ENCODE data around the gene PHYHD1.

The PHYHD1 gene

DNA sequence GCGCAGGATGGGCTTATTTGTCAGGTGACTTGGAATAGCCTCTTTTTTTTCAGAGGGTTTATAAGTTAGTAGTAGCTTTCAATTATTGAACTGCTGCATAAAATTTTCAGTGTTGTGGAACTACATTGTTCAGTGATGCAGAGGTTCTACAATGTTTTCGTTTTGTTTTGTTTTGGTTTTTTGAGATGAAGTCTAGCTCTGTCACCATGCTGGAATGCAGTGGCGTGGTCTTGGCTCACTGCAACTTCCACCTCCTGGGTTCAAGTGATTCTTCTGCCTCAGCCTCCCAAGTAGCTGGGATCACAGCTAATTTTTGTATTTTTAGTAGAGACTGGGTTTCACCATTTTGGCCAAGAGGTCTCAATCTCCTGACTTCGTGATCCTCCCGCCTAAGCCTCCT, 48.7 kb downstream of the PHYHD1 start:
- DNase-seq (ENCODE audit: low read depth in 2 of 2): no peak

DNA sequence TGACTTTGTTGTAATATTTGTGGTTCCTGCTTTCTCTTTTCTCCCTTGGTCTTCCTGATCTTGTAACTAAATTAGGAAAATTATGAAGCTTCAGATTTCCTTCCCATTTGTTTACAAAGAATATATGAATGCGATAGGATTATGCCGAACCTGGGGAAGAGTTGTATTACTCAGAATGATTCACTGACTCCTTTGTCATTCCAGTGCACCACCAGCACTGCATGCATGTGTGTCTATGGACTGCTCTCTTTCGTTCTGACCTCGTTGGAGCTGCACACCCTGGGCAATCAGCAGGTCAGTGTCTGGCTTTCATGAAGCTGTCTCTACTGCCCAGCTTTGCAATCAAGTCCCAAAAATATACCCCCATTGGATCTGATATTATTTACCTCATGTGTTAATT, 52.2 kb downstream of the PHYHD1 start:
- no peak for DNase-seq (ENCODE audit: low read depth in 2 of 2)

DNA sequence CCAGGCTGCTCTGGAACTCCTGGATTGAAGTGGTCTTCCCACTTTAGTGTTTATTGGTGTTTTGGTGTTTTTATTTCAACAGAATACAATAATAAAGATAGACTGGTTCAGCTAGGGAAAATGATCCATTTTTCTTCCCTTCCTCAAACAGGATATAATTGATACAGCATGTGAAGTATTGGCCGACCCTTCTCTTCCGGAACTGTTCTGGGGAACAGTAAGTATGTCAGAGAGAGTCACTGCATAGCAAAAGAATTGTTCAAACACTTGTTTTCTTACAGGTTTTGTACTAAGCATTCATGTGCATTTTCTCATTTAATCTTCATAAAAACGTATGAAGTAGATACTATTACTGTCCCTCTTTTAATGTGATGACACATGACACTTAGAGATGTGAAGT, 58.3 kb downstream of the PHYHD1 start:
- no peak for DNase-seq (ENCODE audit: low read depth in 2 of 2)

DNA sequence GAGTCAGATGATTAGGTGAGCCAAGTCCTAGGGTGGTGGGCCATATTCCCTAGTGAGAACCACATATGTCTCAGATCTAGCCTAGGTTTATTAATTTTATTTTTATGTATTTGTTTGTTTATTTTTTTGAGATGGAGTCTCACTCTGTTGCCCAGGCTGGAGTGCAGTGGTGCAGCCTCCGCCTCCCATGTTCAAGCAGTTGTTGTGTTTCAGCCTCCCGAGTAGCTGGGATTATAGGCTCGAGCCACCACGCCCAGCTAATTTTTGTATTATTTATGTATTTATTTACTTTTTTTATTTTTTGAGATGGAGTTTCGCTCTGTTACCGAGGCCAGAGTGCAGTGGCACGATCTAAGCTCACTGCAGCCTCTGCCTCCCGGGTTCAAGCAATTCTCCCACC, 62.8 kb downstream of the PHYHD1 start:
- no peak for DNase-seq (ENCODE audit: low read depth in 2 of 2)

DNA sequence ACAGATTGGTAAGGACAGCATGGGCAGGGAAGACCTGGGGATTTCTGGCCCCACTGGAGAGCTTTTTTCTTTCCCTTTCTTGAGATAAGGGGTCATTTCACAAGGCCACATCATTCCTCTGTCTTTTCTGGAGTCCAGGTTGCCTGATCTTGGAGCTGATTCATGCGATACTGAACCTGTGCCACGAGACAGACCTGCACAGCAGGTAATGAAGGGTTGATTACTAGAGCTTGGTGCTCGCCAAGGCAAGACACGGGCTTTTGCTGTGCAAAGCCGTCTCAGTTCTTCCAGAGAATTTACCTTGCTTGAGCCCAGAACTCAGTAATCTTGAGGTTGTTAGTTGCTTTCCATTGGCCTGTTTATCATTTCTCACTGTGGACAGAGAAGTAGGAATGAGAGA, 65.9 kb downstream of the PHYHD1 start:
- DNase-seq (ENCODE audit: low read depth in 2 of 2): no peak

DNA sequence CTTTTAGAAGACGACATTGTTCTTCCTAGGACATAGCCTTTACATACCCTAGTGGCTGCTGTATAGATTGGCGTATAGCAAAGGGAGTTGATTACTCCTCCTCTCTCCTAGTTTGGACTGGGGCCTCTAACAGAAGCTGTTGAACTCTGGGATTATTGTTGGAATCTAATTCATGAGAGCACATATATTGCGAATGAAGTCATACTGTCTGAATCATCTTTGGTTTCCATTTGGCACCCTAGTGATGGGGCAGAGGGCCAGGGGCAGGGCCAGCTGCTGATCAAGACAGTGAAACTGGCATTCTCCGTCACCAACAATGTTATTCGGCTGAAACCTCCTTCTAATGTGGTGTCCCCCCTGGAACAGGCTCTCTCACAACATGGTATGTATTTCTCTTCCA, 67.0 kb downstream of the PHYHD1 start:
- DNase-seq (ENCODE audit: low read depth in 2 of 2): no peak

Data from stimulated activated CD4-positive, alpha-beta T cell treated with anti-CD3 and anti-CD28 coated beads, Interleukin-4, amount 100 ng/mL, for 48 hours (primary cell).